ENCODE measurements around the gene PHAX. TPM values are rescaled to one million over a fixed set of nuclear protein-coding genes. Genes with fewer than 3 reads are reported as not detected.

Gene PHAX
- total RNA-seq, 1 experiment from 2014 or later = 63.6 TPM

- Mint-ChIP-seq H3K4me3 (ENCODE audit: low read depth, unreplicated experiment) (no peak overlapping the region), H3K9me3 (ENCODE audit: low read depth, unreplicated experiment) (no peaks in the 10 kb centered on the region), H3K27me3 (ENCODE audit: unreplicated experiment) (no peaks in the 10 kb centered on the region), H3K4me1 (ENCODE audit: low read depth, unreplicated experiment) (peaks cover 20% of the 10 kb centered on the region), H3K36me3 (ENCODE audit: insufficient read depth, unreplicated experiment) (peaks cover 65% of the 10 kb centered on the region), H3K27ac (ENCODE audit: unreplicated experiment) (no peak overlapping the region)
- no TSS peak for BruUV-seq (replicated peaks)
- CTCF ChIA-PET = interaction anchor here (0.6 to 1.0 kb wide), 2 partner anchors 59 to 80 kb away, joined by 3 read pairs; no protein-coding TSS in a partner anchor
- no peak for TF ChIP-seq CTCF (IDR thresholded peaks at IDR 0.05; ENCODE audit: unreplicated experiment)
- DNase-seq = no peak
- intact Hi-C loops (cut with micrococcal nuclease; ENCODE audit: unreplicated experiment) = no loop called here
Measured at GRCh38 chr5:126605525-126605924, 4.8 kb downstream of the PHAX start.

DNA sequence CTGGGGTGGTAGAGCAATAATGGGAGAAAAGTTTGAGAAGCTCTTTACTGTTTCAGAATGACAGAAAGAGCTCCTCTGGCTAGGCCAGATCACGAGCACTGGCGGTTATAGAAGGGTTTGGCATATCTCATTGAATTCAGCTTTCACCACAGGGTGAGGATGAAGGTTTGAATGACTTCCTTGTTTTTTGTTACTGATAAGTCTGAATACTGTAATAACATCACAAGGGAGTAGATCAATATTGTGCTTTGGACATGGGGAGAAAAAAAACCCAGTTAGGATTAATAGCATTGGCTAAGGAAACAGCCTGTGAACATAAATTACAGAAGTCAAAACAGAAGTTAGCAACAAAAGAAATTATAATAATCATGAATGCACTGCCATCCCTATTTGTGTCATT is 9.4 kb downstream of the PHAX start:
- peaks cover 45% of the 10 kb centered on the region for H3K36me3 Mint-ChIP-seq (ENCODE audit: insufficient read depth, unreplicated experiment)
- no peaks in the 10 kb centered on the region for H3K9me3 Mint-ChIP-seq (ENCODE audit: low read depth, unreplicated experiment)
- peaks cover 8% of the 10 kb centered on the region for H3K4me1 Mint-ChIP-seq (ENCODE audit: low read depth, unreplicated experiment)
- no peak for TF ChIP-seq CTCF (IDR thresholded peaks at IDR 0.05; ENCODE audit: unreplicated experiment)
- no peak for DNase-seq
- H3K27me3 Mint-ChIP-seq (ENCODE audit: unreplicated experiment) = no peaks in the 10 kb centered on the region
- no peak overlapping the region for H3K4me3 Mint-ChIP-seq (ENCODE audit: low read depth, unreplicated experiment)
- CTCF ChIA-PET = interaction anchor here (0.7 to 1.0 kb wide), 2 partner anchors 88 to 257 kb away, joined by 3 read pairs; no protein-coding TSS in a partner anchor
- no TSS peak for BruUV-seq (replicated peaks)
- peak overlapping the region; percentile 17 for H3K27ac Mint-ChIP-seq (ENCODE audit: unreplicated experiment)
- intact Hi-C loops (cut with micrococcal nuclease; ENCODE audit: unreplicated experiment) = no loop called here

GRCh38 chr5:126610616-126611015 is 9.9 kb downstream of the PHAX start:
- no peak overlapping the region for H3K4me3 Mint-ChIP-seq (ENCODE audit: low read depth, unreplicated experiment)
- CTCF ChIA-PET = interaction anchor here (0.7 to 1.0 kb wide), 2 partner anchors 87 to 258 kb away, joined by 3 read pairs; no protein-coding TSS in a partner anchor
- H3K9me3 Mint-ChIP-seq (ENCODE audit: low read depth, unreplicated experiment) = no peaks in the 10 kb centered on the region
- intact Hi-C loops (cut with micrococcal nuclease; ENCODE audit: unreplicated experiment) = no loop called here
- H3K4me1 Mint-ChIP-seq (ENCODE audit: low read depth, unreplicated experiment) = peaks cover 7% of the 10 kb centered on the region
- no peak for TF ChIP-seq CTCF (IDR thresholded peaks at IDR 0.05; ENCODE audit: unreplicated experiment)
- no peak for DNase-seq
- no peaks in the 10 kb centered on the region for H3K27me3 Mint-ChIP-seq (ENCODE audit: unreplicated experiment)
- H3K36me3 Mint-ChIP-seq (ENCODE audit: insufficient read depth, unreplicated experiment) = peaks cover 43% of the 10 kb centered on the region
- BruUV-seq (replicated peaks) = no TSS peak
- H3K27ac Mint-ChIP-seq (ENCODE audit: unreplicated experiment) = no peak overlapping the region

- Mint-ChIP-seq H3K27me3 (ENCODE audit: unreplicated experiment) (no peaks in the 10 kb centered on the region), H3K4me3 (ENCODE audit: low read depth, unreplicated experiment) (no peak overlapping the region), H3K27ac (ENCODE audit: unreplicated experiment) (no peak overlapping the region), H3K4me1 (ENCODE audit: low read depth, unreplicated experiment) (no peaks in the 10 kb centered on the region), H3K9me3 (ENCODE audit: low read depth, unreplicated experiment) (no peaks in the 10 kb centered on the region), H3K36me3 (ENCODE audit: insufficient read depth, unreplicated experiment) (peaks cover 43% of the 10 kb centered on the region)
- DNase-seq = no peak
- BruUV-seq (replicated peaks) = no TSS peak
- no peak for TF ChIP-seq CTCF (IDR thresholded peaks at IDR 0.05; ENCODE audit: unreplicated experiment)
- CTCF ChIA-PET = interaction anchor here (0.6 kb wide), 1 partner anchor 78 kb away, joined by 3 read pairs; no protein-coding TSS in a partner anchor
- intact Hi-C loops (cut with micrococcal nuclease; ENCODE audit: unreplicated experiment) = no loop called here
Measured at GRCh38 chr5:126613941-126614592, 13.3 kb downstream of the PHAX start.
